ENCODE results near the gene ITGB2. TPM values are rescaled to one million over a fixed set of nuclear protein-coding genes. Genes with fewer than 3 reads are reported as not detected.

ITGB2 gene
- total RNA-seq, 2 donors from 2014 or later: 1.6 to 2.3 TPM

DNA sequence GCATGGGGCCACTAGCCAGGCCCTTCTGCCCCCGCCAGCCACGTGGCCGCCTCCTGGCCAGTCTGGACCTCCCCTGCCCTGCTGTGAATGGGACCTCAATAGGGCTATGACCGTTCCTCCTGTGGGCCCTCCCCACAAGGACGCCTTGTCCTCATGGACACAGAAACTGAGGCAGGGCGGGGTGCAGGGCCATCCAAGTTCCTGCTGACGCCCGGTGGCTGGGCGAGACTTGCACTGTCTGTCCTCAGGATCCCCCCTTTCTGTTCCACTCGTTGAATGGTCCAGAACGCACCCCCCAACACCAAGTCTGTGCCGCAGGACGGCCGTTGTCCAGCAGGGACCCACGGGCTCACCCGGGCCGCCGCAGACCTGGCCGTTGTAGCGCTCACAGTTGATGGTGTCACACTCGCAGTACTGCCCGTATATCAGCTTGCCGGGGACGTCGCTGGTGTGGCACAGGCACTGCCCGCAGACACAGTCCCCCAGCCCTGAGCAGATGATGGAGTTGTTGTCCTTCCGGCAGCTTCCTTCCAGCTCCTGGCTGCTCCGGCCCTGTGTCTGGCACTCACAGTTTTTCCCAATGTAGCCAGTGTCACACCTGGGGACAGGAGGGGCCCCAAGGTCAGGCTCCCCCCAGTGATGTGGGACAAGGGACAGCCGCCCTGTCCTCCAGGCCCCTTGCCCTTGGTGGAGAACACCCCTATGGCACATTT lies 30.9 kb downstream of the ITGB2 start:
- Histone ChIP-seq H3K9me3 (ENCODE audit: control insufficient read depth, low read length) (no peaks in the 10 kb centered on the region), H3K27me3 (ENCODE audit: control insufficient read depth, insufficient read depth, low read length, poor library complexity, severe bottlenecking) (no peaks in the 10 kb centered on the region), H3K4me1 (ENCODE audit: control insufficient read depth, insufficient read depth, low read length) (no peaks in the 10 kb centered on the region), H3K4me3 (ENCODE audit: low read length) (no peak overlapping the region), H3K36me3 (ENCODE audit: control insufficient read depth, insufficient read depth, low read length) (no peaks in the 10 kb centered on the region), H3K27ac (ENCODE audit: low read depth, low read length) (no peak overlapping the region), H3K9ac (ENCODE audit: extremely low read depth, low read length, poor library complexity, severe bottlenecking) (no peak overlapping the region)
- no peak for DNase-seq
- Mint-ChIP-seq H3K27me3 (ENCODE audit: insufficient read depth) (peaks cover 1% of the 10 kb centered on the region), H3K4me3 (no peak overlapping the region), H3K36me3 (ENCODE audit: low read depth) (no peaks in the 10 kb centered on the region), H3K27ac (no peak overlapping the region), H3K4me1 (no peaks in the 10 kb centered on the region), H3K9me3 (no peaks in the 10 kb centered on the region)
- no peak for TF ChIP-seq CTCF (conservative IDR thresholded peaks at IDR 0.05)
- WGBS, 2 experiments (ENCODE audit: insufficient coverage in 1 of 2, insufficient read length in 1 of 2): 94 to 95% methylated on average over 24 to 29 of the region's 29 CpGs

- DNase-seq: no peak
- 93 to 95% methylated on average over 37 to 64 of the region's 64 CpGs for WGBS, 2 experiments (ENCODE audit: insufficient coverage in 1 of 2, insufficient read length in 1 of 2)
- TF ChIP-seq CTCF (conservative IDR thresholded peaks at IDR 0.05): no peak
- no peak overlapping the region for H3K27ac Mint-ChIP-seq
- Histone ChIP-seq H3K4me1 (ENCODE audit: control insufficient read depth, insufficient read depth, low read length) (no peaks in the 10 kb centered on the region), H3K27me3 (ENCODE audit: control insufficient read depth, insufficient read depth, low read length, poor library complexity, severe bottlenecking) (no peaks in the 10 kb centered on the region), H3K36me3 (ENCODE audit: control insufficient read depth, insufficient read depth, low read length) (no peaks in the 10 kb centered on the region), H3K9ac (ENCODE audit: extremely low read depth, low read length, poor library complexity, severe bottlenecking) (no peak overlapping the region), H3K27ac (ENCODE audit: low read depth, low read length) (no peak overlapping the region), H3K9me3 (ENCODE audit: control insufficient read depth, low read length) (no peaks in the 10 kb centered on the region), H3K4me3 (ENCODE audit: low read length) (no peak overlapping the region)
- no peaks in the 10 kb centered on the region for H3K36me3 Mint-ChIP-seq (ENCODE audit: low read depth)
- H3K4me1 Mint-ChIP-seq: no peaks in the 10 kb centered on the region
- no peak overlapping the region for H3K4me3 Mint-ChIP-seq
- H3K27me3 Mint-ChIP-seq (ENCODE audit: insufficient read depth): peaks cover 1% of the 10 kb centered on the region
- no peaks in the 10 kb centered on the region for H3K9me3 Mint-ChIP-seq
These were observed 31.8 kb downstream of the ITGB2 start for GRCh38 chr21:44888581-44889550.

- H3K27ac Mint-ChIP-seq: no peak overlapping the region
- no peaks in the 10 kb centered on the region for H3K4me1 ChIP-seq (ENCODE audit: control insufficient read depth, insufficient read depth, low read length)
- no peaks in the 10 kb centered on the region for H3K9me3 Mint-ChIP-seq
- no peak overlapping the region for H3K4me3 Mint-ChIP-seq
- no peaks in the 10 kb centered on the region for H3K36me3 ChIP-seq (ENCODE audit: control insufficient read depth, insufficient read depth, low read length)
- no peaks in the 10 kb centered on the region for H3K36me3 Mint-ChIP-seq (ENCODE audit: low read depth)
- no peak overlapping the region for H3K27ac ChIP-seq (ENCODE audit: low read depth, low read length)
- no peak overlapping the region for H3K4me3 ChIP-seq (ENCODE audit: low read length)
- no peaks in the 10 kb centered on the region for H3K4me1 Mint-ChIP-seq
- no peaks in the 10 kb centered on the region for H3K27me3 ChIP-seq (ENCODE audit: control insufficient read depth, insufficient read depth, low read length, poor library complexity, severe bottlenecking)
- no peaks in the 10 kb centered on the region for H3K27me3 Mint-ChIP-seq (ENCODE audit: insufficient read depth)
- 93 to 97% methylated on average over 11 to 24 of the region's 24 CpGs for WGBS, 2 experiments (ENCODE audit: insufficient coverage in 1 of 2, insufficient read length in 1 of 2)
- TF ChIP-seq CTCF (conservative IDR thresholded peaks at IDR 0.05): no peak
- no peaks in the 10 kb centered on the region for H3K9me3 ChIP-seq (ENCODE audit: control insufficient read depth, low read length)
- DNase-seq: peak; percentile 36
- H3K9ac ChIP-seq (ENCODE audit: extremely low read depth, low read length, poor library complexity, severe bottlenecking): no peak overlapping the region
These were observed 32.7 kb downstream of the ITGB2 start for GRCh38 chr21:44887807-44888580.
